Measurements from ENCODE around the gene ETV5. TPM values are rescaled to one million over a fixed set of nuclear protein-coding genes. Genes with fewer than 3 reads are reported as not detected.

Gene ETV5
- polyA plus RNA-seq, 1 experiment = 24.1 TPM

GRCh38 chr3:186151077-186151971, 42.4 kb upstream of the ETV5 start:
- no peak for DNase-seq (ENCODE audit: low read depth)
- no peak for TF ChIP-seq CTCF (IDR thresholded peaks at IDR 0.05; ENCODE audit: insufficient read depth, low read depth, low read length)
- CTCF ChIA-PET = interaction anchor here (1.5 kb wide), 1 partner anchor 12 kb away, joined by 3 read pairs; no protein-coding TSS in a partner anchor
- Histone ChIP-seq H3K36me3 (ENCODE audit: control insufficient read depth, insufficient read depth, low read length) (no peaks in the 10 kb centered on the region), H3K4me3 (ENCODE audit: low read depth, low read length) (no peak overlapping the region), H3K27me3 (ENCODE audit: control insufficient read depth, insufficient read depth, low read length) (peaks cover 3% of the 10 kb centered on the region; the same call in 1 of the 2 replicates)
- POLR2A ChIA-PET = no interaction called here

- Histone ChIP-seq H3K4me3 (ENCODE audit: low read depth, low read length) (no peak overlapping the region), H3K27me3 (ENCODE audit: control insufficient read depth, insufficient read depth, low read length) (peaks cover 3% of the 10 kb centered on the region; the same call in 1 of the 2 replicates), H3K36me3 (ENCODE audit: control insufficient read depth, insufficient read depth, low read length) (no peaks in the 10 kb centered on the region)
- CTCF ChIA-PET = no interaction called here
- POLR2A ChIA-PET = no interaction called here
- DNase-seq (ENCODE audit: low read depth) = no peak
- no peak for TF ChIP-seq CTCF (IDR thresholded peaks at IDR 0.05; ENCODE audit: insufficient read depth, low read depth, low read length)
Observed at GRCh38 chr3:186150041-186150830, 41.3 kb upstream of the ETV5 start.

GRCh38 chr3:186149319-186149960, 40.6 kb upstream of the ETV5 start:
- no peak overlapping the region for H3K4me3 ChIP-seq (ENCODE audit: low read depth, low read length)
- ChIA-PET CTCF (no interaction called here), POLR2A (no interaction called here)
- peaks cover 3% of the 10 kb centered on the region; the same call in 1 of the 2 replicates for H3K27me3 ChIP-seq (ENCODE audit: control insufficient read depth, insufficient read depth, low read length)
- TF ChIP-seq CTCF (IDR thresholded peaks at IDR 0.05; ENCODE audit: insufficient read depth, low read depth, low read length) = no peak
- H3K36me3 ChIP-seq (ENCODE audit: control insufficient read depth, insufficient read depth, low read length) = no peaks in the 10 kb centered on the region
- DNase-seq (ENCODE audit: low read depth) = no peak

GRCh38 chr3:186144257-186144656, 35.4 kb upstream of the ETV5 start:
- ChIA-PET CTCF (no interaction called here), POLR2A (no interaction called here)
- Histone ChIP-seq H3K27me3 (ENCODE audit: control insufficient read depth, insufficient read depth, low read length) (peaks cover 4% of the 10 kb centered on the region; the same call in 1 of the 2 replicates), H3K4me3 (ENCODE audit: low read depth, low read length) (no peak overlapping the region), H3K36me3 (ENCODE audit: control insufficient read depth, insufficient read depth, low read length) (no peaks in the 10 kb centered on the region)
- TF ChIP-seq CTCF (IDR thresholded peaks at IDR 0.05; ENCODE audit: insufficient read depth, low read depth, low read length) = no peak
- no peak for DNase-seq (ENCODE audit: low read depth)

Measured in BJ (cell line).